Muscle of back (tissue), 11 donors: Measurements from ENCODE around the gene JUP. TPM values are rescaled to one million over a fixed set of nuclear protein-coding genes. Genes with fewer than 3 reads are reported as not detected.
A peak's percentile ranks its signal among the peaks of the same experiment; 100 is the strongest.
"Not testable (repeated sequence)": the region's sequence is repeated elsewhere in the genome, so short reads cannot be mapped to it uniquely, and the experiment has no call there.

Experiments used
- DNase-seq, 3 donors: peaks; one replicate each; pipeline versions ENCODE4 v3.0.0 to v3.0.0-alpha.2; 2013
- polyA plus RNA-seq, 10 donors: library from polyadenylated mRNA; unstranded; fragments of 120-200 nt; gene quantifications; one replicate each; pipeline ENCODE4 v1.2.1, GENCODE V29; 2013; ENCODE audit not compliant: insufficient read length in 10 of 10

JUP gene
- polyA plus RNA-seq, 10 donors, result 26.8 to 68.0 (median 32.1) TPM

DNA sequence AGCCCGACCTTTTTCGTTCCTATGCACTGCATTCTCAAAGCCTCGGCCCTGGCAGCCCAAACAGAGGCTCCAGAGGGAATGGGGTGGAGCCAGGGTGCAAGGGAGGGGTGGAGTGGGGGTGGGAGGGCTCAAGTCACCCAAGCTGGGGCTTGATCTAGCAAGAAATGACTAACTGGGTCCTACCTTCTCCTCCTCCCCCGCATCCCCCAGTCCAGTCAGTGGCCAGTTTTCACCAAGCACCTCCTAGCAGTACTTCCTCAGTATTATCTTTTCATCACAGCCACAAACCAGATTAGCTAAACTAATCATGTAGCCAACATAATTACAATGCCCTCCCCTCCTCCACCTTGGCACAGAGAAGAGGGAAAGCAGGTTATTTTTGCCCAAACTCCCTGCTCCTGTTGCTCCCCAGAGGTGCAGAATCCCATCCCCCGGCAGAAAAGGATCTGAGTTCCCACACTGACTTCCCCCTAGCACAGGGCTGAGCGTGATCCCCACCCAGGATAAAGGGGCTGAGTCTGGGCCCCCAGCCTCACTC is 2.2 kb downstream of the JUP start:
- DNase-seq, result no peak

DNA sequence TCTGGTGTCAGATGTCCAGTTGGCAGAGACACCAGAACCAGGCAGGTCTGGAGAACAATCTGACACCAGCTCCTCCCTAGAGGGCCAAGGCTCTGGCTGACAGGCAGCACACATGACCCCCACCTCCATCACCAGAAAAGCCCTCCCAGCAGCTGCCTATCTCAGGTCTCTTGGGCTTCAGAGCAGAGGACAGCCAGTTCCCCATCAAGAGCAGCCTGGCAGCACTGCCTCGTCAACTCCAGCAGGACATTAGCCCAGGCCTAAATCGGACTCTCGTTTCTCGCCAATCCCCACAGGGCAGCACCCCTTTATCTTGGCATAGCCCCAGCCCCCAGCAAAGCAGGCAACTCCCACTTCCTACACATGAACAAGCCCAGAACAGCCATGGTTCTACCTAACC is 4.4 kb downstream of the JUP start:
- DNase-seq, result no peak

DNA sequence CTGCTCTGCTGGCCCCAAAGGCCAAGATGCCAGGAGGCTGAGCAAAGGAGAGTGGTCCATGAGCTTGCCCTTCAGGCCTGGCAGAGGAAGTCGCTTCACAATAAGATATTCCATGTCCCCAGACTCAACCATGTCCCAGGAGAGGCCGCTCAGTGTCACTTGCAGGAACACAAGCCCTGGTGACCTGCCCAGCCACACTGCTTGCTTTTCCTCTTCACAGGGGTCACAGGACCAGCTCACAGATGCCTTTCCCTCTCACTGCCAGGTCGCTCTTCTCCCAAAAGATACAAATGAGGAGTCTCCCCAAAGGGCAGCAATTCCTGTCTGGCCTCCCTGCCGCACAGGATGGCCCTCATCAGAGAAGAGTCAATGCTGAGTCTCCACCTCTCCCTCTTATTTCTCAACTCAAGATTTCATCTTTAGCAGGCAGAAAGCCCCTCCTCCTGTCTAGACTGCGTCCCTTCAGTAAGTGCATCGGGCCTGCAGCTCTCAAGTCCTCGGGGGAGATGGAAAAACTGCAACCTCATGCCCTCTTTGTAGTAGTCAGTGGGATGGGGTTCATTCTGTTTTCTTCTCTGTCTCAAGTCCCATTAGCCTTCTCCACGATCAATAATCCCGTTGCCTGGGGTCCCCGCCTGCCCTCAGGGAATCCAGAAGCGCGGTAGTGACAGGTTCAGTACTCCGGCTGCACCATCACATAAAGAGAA is 5.0 kb downstream of the JUP start:
- no peak for DNase-seq

DNA sequence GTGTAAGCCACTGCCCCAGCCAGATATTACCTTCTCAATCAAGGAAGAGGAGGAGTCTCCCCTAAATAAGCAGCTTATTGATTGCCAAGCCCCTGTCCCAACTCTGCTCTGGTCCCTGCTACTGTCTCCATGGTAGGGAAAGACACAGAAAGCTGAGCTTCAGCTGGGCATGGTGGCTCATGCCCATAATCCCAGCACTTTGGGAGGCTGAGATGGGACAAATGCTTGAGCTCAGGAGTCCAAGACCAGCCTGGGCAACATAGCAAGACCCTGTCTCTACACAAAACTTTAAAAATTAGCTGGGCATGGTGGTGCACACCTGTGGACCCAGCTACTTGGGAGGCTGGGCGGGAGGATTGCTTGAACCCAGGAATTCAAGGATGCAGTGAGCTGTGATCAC is 6.6 kb downstream of the JUP start:
- no peak for DNase-seq

DNA sequence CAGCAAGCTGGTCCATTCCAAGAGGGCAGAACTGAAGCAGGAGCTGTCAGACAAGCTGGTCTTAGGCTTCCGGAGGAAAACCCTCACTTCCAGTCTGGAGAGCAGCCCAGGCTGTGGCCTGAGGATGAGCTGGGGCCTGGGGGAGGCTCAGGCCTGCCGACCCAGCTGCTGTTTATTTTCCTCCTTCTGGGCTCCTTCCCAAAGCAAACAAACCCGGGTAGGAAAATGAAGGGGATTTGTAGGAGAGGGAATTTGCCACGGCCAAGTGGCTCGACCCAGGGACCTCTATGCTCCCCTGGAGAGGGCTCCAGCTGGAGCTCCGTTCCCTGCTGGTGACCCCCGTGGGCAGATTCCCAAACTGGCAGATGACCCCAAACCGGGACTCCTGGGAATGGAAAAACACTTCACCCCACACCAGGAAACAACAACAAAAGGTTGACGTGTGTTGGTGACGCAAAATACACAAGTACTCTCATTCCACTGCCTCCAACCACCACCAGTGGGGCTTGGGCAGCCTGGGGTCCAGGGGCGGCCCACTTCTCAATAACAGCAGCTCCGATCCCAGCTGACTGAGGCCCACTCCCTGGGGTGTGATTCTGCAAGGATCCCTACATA is 8.8 kb downstream of the JUP start:
- DNase-seq, result peak; percentile 84 to 96 (median 90)

DNA sequence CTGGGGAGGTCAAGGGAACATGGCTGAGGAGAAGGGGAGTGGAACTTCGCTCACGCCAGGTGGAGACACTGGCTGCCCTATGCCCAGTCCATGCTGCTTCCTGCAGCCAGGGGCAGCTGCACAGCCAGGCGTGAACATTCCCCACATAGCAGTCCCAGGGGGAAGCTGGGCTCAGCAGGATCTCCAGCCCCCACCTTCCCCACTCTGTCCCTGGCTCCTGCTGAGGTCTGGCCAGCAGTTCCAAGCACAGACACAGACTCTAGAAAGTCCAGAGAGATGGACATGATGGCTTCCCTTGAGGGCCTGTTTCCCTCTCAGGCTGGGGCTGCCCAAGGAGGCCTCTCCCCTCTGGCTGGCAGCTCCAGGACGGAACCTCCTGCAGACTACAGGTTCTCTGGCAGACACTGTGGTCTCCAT is 9.3 kb downstream of the JUP start:
- DNase-seq, result peak in 1 of 3 donors; percentile 52

DNA sequence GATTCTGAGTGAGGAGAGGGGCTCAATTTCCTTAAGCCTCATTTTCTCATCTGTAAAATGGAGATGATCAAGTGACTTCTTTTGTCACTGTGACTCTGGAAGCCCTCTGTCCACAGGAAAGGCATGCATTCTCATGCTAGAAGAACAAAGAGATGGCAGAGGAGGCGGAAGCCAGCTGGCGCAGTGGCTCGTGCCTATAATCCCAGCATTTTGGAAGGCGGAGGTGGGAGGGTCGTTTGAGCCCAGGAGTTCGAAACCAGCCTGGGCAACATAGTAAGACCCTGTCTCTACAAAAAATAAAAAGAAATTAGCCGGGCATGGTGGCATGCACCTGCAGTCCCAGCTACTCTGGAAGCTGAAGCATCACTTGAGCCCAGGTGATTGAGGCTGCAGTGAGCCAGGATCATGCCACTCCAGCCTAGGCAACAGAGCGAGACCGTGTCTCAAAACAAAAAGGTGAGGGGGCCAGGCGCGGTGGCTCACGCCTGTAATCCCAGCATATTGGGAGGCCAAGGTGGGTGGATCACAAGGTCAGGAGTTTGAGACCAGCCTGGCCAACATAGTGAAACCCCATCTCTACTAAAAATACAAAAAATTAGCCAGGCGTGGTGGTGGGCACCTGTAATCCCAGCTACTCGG is 10.1 kb downstream of the JUP start:
- not testable (repeated sequence) for DNase-seq

DNA sequence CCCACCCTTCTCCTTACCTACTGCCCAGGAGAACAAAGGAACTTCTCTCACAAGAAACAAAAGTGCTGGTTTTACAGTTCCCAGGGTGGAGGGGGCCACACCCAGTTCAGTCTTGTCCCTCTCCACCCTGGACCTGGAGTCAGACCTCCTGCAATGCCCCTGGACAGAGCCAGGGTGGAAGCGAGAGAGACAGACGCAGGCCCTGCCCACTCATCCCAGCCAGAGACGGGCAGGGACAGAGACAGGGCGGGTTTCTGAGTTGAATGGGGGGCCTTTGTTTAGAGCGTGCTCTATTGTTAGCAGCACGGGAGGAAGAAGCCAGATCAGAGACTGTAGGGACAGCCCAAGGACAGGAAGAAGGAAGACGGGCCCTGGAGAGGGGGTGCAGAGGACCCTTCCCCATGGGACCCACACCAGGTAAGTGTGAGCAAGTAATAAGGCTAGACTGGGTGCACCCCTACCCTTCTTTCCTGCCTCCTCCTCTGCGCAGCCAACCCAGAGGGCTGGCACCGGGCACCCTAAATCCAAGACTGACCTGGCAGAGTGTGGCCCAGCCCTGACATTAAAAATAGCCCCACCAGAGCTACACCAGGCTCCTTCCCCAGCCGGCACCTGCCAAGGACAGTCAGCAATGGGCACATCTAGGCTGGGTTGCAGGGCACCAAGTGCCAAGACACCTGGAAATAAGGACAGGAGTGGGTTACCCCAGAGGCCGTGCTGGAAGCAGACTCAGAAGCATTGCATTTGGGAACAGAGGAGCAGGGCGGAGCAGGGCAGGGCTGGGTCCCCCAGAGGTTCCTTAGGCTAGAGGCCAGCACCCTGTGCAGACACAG is 10.9 kb downstream of the JUP start:
- no peak for DNase-seq

DNA sequence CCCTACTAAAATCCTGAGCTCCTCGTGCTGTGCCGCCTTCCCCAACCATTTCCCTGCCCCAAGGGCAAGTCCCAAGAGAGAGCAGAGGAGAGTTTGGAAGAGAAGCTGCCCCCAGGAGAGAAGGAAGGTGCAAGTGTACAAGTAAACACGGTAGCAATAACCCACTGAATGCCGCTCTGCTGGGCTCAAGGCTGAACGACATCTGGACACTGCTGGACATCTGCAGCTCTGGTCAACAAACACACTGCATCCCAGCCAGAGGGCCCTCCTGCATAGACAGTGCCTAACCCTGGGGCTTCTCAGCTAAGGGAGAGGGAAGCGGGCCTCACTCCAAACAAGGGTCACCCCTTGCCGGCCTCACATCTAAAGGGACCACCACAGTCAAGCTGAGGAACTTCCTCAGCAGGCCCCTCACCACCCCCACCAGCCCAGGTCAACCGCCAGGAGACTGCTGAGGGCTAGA is 12.7 kb downstream of the JUP start:
- peak in 1 of 3 donors; percentile 59 for DNase-seq

DNA sequence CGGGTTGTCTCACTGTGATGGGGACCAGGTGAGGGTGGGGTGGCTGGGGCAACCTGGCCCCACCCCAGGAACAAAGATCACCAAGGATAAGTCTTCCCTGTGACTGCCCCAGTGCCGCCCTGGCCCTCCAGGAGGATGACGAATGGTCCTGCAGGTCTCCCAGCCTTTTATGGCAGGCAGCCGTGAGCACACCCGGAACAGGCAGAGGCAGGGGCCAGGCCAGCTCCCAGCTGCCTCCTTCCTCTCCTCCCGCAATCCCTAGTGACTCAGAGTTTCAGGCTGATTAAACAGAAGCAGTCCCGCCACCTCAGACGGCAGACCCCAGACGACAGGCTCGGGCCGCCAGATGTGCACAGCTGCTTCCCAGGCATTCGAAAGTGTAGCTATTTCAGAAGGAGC is 13.3 kb downstream of the JUP start:
- DNase-seq, result peak; percentile 23 to 61 (median 46)

DNA sequence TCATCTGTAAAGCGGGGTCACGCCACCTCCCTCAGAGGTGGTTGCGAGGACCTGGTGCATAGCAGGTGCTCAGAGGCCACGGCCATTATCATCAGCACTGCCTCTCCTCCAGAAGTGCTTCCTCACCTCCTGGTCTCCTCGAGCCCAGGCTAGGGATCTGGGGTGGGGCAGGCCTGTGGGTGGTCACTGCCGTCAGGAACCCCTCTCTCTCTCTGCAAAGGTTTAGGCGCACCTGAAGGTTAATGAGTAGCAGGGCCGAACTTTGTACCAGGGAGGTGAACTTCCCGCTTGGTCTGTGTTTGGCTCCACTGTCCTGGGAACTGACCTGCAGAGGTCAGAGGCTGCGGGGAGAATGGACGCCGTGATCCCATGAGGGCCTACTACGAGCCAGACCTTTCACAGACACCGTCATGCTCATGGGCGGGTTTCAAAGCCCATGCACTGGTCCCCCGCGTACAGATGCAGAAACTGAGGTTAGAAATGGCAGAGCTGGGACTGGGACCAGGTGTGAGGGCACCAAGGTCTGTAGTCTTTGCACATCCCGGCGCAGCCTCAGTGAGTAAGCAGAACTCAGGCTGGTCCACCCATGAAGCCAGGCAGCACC is 13.8 kb downstream of the JUP start:
- DNase-seq, result no peak

DNA sequence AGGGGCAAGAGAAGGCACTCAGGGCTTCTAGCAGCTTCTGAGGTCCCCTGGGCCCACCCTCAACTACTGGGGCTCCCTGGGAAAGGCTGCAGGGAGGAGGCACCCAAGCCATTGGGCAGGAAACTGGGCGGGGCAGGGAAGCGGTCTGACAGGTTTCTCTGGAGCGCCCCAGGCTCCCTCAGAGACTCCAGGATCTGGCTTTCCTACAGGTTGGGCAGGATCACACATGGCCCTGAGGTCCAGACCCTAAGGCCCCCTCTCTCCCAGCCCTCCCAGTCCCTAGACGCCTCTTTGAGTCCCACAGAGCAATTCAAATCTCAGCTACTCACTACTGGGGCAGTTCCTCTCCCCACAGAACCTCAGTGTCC is 14.3 kb downstream of the JUP start:
- DNase-seq, result no peak

DNA sequence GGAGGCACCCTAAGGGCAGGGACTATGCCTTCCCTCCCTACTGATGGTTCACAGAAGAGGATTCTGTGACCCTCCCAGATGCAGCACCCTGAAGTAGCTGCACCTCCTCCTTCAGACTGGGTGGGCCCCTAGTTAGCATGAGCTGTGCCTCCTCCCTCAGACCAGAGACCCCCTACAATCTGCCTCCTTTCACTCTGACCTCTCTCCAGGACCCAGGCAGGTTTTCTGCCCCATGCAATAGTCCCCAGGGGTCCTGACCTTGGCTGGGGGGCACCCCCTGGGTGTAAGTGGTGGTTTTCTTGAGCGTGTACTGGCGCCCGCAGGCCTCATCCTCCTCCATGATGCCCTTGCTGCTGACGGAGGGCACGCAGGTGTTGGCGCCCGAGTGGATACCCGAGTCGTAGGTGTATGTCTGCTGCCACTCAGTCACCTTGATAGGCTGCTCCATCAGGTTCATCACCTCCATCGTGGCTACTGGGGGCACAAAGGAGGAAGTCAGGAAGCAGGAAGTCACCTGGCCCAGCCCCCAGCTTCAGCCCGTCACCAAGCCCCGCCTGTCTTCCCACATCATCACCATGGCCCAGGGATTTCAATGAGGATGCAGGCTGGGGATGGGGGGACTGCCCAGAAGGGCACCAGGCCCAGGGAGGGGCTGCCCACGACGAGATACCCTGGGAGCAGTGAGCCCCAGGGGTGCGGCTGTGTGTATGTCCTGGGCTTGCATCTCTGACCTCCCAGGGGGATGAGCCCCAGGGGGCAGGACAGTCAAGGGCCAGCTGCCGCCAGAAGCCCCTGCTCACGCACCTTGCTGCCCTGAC is 14.9 kb downstream of the JUP start:
- no peak for DNase-seq

DNA sequence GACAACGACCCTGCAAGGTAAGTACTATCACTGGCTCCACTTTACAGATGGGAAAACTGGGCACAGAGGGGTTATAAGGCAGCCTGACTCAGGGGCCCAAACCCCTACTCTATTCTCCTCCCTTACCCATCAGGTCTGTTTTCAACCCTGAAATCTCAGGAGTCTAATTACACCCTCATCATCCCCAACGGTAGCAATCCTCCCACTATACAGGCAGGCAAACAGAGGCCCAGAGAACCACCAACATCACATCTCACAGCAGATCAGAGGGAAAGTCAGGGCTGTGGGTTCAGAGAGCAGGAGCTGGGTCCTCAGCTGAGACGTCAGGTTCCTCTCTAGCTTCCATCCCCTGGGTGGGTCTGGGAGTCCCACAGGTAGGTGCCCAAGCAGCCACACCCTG is 16.5 kb downstream of the JUP start:
- DNase-seq, result no peak

DNA sequence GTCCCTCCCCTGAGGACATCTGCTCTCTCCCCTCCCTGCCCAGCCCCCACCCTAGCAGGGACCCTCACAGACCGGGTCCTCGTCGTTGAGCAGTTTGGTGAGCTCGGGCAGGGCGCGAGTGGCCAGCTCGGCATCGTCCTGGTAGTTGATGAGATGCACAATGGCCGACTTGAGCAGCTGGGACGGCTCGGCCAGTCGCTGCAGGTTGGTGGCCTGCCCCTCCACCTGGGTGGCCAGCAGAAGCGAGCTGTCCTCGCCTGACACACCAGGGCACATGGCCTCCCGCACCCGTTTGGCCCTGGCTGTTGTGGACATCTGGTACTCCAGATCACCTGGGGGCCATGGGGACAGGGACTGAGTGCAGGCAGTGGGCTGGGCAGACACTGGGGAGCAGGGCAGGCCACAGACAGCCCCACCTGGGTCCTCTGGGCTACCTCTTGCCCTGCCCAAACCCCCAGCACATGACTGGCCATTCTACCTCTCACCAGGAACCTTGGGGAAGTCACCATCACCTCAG is 17.1 kb downstream of the JUP start:
- no peak for DNase-seq

DNA sequence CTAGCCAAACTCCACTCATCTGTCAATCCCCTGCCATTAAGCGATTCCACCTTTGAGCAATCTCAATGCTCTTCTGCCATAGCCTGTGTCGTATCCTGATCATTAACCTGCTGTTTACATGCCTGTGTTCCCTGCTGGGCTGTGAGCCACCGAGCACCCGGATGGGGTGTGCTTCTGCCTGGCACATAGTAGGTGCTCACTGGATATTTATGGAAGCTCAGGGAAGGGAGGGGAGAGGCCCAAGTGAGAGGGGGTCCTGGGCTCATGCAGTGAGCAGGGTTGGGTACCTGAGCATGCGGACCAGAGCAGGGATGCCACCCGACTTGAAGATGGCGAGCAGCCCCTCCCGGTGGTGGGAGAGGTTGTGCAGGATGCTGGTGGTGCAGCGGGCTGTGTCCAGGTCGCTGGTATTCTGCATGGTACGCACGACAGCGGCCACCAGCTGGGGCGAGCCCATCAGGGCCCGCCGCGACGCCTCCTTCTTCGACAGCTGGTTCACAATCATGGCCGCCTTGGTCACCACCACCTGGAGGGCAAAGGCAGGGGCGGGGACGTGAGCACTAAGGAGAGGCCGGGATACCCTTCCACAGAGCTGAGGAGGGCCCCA is 17.7 kb downstream of the JUP start:
- no peak for DNase-seq

DNA sequence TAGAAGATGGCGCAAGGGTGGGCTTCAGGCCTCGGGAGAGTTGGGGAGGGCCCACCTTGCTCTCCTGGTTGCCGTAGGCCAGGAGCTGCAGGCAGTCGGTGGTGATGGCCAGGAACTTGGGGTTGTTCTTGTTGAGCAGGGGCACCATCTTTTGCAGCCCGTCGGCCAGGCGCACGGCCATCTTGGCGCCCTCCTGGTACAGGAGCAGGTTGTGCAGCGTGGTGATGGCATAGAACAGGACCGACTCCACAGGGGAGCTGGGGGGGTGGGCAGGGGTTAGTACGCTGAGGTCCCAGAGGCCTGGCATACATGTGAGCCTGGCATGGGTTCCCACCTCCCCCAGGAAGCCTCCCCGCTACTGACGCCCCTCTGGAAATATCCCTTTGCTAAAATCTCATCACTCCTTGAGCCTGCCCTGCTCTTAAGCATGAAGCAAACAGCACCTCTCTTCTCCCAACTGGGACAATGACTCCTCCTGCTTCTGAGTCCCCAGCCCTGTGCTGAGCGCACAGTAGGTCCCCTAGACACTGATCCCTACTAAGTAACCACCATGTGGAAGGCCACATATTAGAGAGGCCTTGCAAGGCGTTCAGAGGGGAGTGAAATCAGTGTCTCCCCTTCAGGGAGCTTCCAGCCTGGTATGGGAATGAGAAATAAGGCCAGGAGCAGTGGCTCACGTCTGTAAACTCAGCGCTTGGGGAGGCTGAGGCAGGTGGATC is 19.0 kb downstream of the JUP start:
- DNase-seq, result no peak

DNA sequence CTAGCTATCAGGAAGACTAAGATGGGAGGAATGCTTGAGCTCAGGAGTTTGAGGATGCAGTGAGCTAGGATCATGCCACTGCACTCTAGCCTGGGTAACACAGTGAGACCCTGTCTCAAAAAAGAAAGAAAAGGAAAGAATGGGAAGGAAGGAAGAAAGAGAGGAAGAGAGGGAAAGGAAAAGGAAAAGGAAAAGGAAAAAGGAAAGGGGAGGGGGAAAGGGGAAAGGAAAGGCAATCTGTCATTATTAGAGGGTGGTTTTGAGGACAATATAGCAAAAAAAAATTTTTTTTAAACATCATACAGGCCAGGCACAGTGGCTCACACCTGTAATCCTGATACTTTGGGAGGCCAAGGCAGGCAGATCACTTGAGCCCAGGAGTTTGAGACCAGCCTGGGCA is 20.4 kb downstream of the JUP start:
- DNase-seq, result no peak

DNA sequence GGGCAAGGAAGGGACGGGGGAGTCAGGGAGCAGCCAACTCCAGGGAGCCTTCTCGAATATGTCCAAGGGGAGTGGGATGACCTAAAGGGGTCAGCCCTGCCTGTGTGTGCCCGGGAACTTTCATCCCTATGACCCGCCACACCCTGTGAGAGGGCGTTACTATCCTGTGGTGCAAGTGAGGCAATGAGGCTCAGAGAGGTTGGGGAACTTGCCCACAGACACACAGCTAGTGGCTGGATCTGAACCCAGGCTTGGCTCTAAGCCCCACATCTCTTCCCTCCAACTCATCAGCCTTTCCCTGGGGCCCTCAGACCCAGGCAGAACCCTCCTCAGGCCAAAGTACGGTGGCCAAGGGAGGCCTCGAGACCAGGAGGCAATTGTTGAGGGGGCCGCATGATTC is 23.2 kb downstream of the JUP start:
- DNase-seq, result no peak
